ENCODE data around the gene SART1.
"Not testable (repeated sequence)": the region's sequence is repeated elsewhere in the genome, so short reads cannot be mapped to it uniquely, and the experiment has no call there.

The SART1 gene

DNA sequence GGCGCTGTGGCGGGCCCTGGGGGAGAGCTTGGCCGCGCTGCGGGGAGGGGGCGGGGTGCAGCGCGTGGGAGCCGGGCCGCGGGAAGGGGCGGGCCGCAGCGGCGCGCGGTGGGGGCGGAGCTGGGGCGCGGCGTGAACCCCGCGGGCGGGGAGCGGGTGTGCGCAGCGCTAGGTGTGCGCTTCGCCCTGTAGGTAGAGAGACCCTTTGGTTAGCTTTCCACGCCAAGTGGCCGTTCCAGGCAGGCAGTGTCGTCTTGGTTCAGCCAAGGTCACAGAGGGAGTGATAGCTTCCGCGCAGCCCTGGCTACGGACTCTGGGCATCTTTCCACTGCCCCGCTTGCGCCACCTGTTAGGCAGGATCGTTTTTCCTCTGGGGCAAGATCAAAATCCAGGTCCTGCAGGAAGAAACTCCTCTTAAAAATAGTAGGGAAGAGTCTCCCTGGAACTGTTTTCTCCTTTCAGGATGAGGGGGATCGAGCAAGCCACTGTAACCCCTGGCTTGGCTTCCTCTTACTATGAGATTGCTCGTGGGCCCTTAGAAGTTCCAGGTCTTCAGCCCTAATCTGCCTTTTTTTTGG, 41.2 kb downstream of the SART1 start:
- DNase-seq = no peak

DNA sequence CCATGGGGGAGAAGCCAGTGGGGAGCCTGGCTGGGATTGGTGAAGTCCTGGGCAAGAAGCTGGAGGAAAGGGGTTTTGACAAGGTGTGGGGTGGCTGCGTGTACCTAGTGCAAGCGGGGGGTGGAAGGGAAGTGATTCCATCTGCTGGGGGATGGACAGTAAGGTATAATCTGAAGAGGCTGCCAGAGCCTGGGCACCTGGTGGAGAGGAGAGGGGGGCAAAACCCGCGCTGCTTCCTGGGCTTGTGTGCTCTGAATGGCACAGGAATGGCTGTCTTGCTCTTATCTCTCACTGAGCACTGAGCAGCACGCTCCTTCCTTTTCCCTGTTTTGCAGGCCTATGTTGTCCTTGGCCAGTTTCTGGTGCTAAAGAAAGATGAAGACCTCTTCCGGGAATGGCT, 41.8 kb downstream of the SART1 start:
- no peak for DNase-seq

- no peak for DNase-seq
Measured at GRCh38 chr11:66004186-66004585, 42.7 kb downstream of the SART1 start.

DNA sequence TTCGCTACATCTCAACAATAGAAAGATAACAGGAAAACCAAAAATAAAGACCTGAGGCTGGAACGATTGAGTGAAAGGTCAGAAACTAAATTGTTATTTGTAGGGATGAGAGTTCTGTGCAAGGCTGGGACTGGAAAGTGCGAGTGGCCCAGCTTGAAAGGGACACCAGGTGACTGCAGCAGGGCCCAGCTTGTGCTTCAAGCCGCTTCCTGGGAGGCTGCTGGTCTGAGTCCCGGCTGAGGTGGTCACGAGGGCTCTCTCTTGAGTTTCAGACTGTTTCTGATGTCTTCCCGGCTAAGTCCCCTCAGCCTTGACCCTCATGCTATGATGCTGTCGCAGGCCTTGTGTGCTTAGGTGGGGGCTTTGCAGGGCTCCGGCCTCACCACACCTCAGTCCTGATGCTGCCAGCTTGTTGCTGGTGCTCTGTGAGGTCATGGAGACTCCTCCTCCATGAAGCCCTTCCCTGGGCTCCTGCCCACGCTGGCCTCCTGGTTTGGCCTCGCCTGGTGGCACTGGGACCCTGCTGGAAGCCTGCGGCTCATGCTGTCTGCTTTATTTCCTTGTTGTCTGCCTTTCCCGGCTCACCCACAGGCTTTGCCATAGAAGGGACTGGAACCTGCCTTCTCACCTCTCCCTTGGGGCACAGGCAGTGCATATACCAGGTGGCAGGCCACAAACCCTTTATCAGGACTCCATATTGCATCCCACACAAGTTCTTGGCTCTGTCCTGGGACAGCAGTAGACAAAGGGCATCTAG, 44.8 kb downstream of the SART1 start:
- DNase-seq = no peak

DNA sequence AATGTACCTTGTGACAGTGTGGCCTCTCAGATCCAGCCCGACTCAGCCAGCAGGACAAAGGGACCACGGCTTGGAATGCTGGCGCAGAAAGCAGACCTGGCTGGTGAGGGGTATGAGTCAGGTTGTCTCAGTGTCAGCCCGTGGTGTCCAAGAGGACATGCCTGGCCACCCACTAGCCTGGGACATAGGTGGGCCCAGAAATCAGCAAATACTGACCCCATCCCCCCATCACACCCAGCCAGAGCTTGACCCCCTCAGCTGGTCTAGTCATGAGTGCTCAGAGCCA, 45.3 kb downstream of the SART1 start:
- no peak for DNase-seq

- no peak for DNase-seq
Measured at GRCh38 chr11:66007201-66007634, 45.7 kb downstream of the SART1 start.

- no peak for DNase-seq
Measured at GRCh38 chr11:66008095-66008467, 46.5 kb downstream of the SART1 start.

DNA sequence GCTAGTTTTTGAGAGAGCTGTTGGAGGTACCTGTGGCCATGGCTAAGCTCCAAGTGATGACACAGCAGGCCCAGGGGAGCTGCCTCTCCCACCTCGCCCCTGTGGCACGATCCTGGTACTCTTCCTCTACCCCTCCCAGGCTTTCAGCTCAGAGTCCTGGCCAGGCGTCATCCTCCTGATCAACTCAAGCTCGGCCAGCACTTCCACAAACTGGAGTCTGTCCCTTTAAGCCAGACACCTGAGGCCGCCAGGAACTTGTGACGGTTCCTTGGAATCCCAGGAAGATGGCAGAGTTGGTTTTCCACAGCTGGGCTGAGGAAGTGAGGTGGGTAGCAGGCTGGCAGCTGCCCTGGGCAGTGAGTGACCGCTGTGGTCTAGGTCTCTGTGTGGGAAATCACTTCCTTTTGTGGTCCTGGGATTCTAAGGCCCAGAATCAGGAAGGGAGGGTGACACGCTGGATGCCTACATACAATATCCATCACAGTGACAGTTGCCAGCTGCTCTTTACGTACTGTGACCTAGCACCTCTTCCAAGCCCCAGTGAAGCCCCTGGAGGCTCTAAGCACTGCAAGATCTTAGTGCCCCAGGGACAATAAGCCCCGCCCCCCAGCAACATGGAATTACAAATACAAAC, 47.1 kb downstream of the SART1 start:
- DNase-seq = no peak

- DNase-seq = not testable (repeated sequence)
Measured at GRCh38 chr11:66010036-66010435, 48.5 kb downstream of the SART1 start.

GRCh38 chr11:66011239-66011784, 49.8 kb downstream of the SART1 start:
- no peak for DNase-seq

GRCh38 chr11:66011785-66012303, 50.3 kb downstream of the SART1 start, which contains the start of gene CST6:
Gene CST6, plus strand, starts transcription at chr11:66012008. Its CDS starts 37 bp downstream, at chr11:66012045.
- DNase-seq = no peak

DNA sequence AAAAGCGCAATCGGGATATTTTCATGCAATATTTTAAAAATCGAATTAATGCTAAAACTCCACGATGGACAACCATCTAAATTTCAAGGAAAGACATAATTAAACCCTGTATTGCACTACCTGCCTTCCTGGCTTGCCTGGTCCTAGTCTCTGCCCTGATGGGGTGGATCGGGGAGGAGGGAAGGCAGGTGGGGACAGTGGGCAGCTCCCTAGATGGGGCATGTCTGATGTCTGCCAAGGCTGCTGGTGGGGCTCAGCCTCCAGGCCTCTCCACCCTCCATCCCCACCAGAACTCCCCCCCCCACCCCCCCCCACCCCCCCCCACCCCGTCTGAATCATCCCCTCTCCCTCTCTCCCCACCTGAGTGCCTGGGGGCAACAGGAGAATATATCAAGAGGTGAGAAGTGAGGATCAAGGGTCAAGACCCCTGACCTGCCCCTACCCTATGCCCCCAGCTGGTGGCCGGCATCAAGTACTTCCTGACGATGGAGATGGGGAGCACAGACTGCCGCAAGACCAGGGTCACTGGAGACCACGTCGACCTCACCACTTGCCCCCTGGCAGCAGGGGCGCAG, 50.9 kb downstream of the SART1 start:
- no peak for DNase-seq

GRCh38 chr11:66012946-66013761, 51.6 kb downstream of the SART1 start:
- no peak for DNase-seq

DNA sequence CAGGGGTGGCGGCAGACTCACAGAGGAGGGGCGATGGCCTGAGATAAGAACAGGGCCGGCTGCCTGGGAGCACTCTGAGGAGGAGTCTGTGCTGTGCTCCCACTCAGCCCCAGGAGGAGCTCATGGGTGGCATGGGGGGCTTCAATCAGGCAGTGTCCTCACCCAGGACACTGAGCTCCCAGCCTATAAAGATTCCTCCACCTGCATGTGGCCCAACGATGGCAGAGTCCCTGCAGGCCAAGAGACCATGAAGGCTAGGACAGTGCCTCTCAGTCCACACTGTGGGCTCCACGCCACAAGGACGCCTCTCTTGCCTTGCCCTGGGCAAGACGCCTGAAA, 52.2 kb downstream of the SART1 start:
- no peak for DNase-seq

DNA sequence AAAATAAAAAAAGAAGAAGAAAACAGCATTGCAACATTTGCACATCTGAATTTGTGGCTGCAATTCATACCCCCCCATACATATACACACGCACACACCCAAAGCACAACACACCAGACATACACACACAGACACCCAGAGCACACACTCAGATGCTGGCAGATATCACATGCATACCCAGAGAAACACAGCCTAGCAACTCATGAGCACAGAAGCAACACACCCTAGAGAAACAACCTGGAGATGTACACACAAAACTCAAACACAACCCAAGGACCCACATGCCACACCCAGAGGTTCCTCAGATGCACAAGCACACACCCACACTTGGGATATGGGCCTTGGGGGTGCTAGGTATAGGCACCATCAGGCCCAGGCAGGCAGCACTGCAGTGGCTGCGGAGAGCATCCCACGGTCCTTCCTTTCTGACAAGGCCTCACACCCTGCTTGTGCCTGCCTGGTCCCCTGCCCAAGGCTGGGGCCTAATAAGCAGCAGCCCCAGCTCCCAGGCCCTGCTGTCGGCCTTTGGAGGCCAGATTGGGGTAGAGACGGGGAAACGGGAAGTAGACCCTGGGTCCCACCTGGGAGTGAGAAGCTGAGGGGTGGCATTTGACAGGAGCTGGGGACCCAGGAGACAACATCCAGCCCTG, 53.4 kb downstream of the SART1 start:
- no peak for DNase-seq

DNA sequence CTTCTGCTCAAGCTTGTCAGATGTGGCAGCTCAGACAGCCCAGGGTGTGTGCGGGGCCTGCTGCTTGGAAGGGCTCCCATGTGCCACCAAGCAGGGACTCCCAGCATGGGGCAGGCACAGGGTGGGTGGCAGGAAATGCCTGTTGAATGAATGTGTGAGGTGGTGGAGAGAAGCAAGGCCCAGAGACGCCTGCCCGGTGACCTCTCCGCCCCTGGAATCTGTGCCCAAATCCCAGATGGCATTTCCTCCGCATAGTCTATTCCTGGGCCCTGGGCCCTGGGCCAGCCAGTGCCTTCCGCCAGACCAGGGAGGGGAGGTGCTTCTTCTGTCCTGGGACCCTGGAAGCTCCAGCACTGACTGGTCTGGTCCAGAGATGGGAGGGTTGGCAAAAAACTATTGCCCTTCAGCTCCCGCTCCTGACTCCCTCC, 53.9 kb downstream of the SART1 start:
- no peak for DNase-seq

GRCh38 chr11:66015936-66016792, 54.6 kb downstream of the SART1 start:
- DNase-seq = no peak

- DNase-seq = no peak
Measured at GRCh38 chr11:66016793-66017177, 55.3 kb downstream of the SART1 start.

DNA sequence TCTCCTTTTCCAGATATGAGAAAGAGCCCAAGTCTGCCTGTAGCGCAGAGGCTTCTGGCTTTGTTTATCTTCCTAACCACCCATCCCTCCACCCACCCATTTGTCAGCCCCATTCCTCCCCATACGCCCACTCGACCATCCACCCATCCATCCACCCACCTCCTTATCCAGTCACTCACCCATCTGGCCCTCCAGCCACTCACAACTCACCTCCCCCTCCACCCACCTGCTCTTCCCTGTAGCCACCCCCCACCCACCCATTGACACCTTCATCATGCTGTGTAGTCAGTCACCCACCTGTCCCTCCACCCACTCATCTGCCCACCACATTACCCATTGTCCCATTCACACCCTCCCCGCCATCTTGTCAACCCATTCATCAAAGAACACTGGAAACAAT, 55.8 kb downstream of the SART1 start:
- no peak for DNase-seq

- DNase-seq = no peak
Measured at GRCh38 chr11:66020212-66020611, 58.7 kb downstream of the SART1 start.

Measured in midbrain (tissue), 1 donor.